Muscle layer of colon (tissue), 2 donors: ENCODE results near the gene XXYLT1.
A peak's percentile ranks its signal among the peaks of the same experiment; 100 is the strongest.

Experiments used
- H3K27ac ChIP-seq: one replicate; pipeline ENCODE4 v1.7.0; 2013; ENCODE audit warnings: low read depth, mild to moderate bottlenecking, low read length, moderate library complexity
- H3K27me3 ChIP-seq, 2 donors: one replicate each; pipeline ENCODE4 v1.7.0; 2013; ENCODE audit warnings: low read length in 2 of 2, mild to moderate bottlenecking in 2 of 2; ENCODE audit not compliant: insufficient read depth in 2 of 2, control insufficient read depth in 1 of 2
- H3K36me3 ChIP-seq: one replicate; pipeline ENCODE4 v1.7.0; 2013; ENCODE audit warnings: mild to moderate bottlenecking, low read length; ENCODE audit not compliant: insufficient read depth
- H3K4me1 ChIP-seq: one replicate; pipeline ENCODE4 v1.7.0; 2013; ENCODE audit warnings: mild to moderate bottlenecking, low read length; ENCODE audit not compliant: insufficient read depth
- H3K4me3 ChIP-seq, 2 donors: one replicate each; pipeline ENCODE4 v1.7.0; 2013; ENCODE audit warnings: low read length in 2 of 2, low read depth in 1 of 2, mild to moderate bottlenecking in 1 of 2, moderate library complexity in 1 of 2
- H3K9ac ChIP-seq: one replicate; pipeline ENCODE4 v1.7.0; 2013; ENCODE audit warnings: low read length
- H3K9me3 ChIP-seq: one replicate; pipeline ENCODE4 v1.7.0; 2013; ENCODE audit warnings: mild to moderate bottlenecking, low read length
- donor health status: abdominal sarcoma.
- donor health status: Adenocarcinoma of cecum.

Gene XXYLT1

GRCh38 chr3:195165790-195166189, 105.2 kb downstream of the XXYLT1 start:
- H3K27ac ChIP-seq = no peak overlapping the region
- no peaks in the 10 kb centered on the region for H3K27me3 ChIP-seq
- no peaks in the 10 kb centered on the region for H3K9me3 ChIP-seq
- H3K4me3 ChIP-seq = no peak overlapping the region
- H3K4me1 ChIP-seq = peaks cover 14% of the 10 kb centered on the region
- H3K9ac ChIP-seq = no peak overlapping the region
- no peaks in the 10 kb centered on the region for H3K36me3 ChIP-seq

GRCh38 chr3:195165265-195165609, 105.7 kb downstream of the XXYLT1 start:
- Histone ChIP-seq H3K27me3 (no peaks in the 10 kb centered on the region), H3K36me3 (no peaks in the 10 kb centered on the region), H3K9ac (no peak overlapping the region), H3K4me3 (no peak overlapping the region), H3K27ac (no peak overlapping the region), H3K4me1 (peaks cover 14% of the 10 kb centered on the region), H3K9me3 (no peaks in the 10 kb centered on the region)

GRCh38 chr3:195164573-195165264, 106.2 kb downstream of the XXYLT1 start:
- Histone ChIP-seq H3K36me3 (no peaks in the 10 kb centered on the region), H3K4me1 (peaks cover 17% of the 10 kb centered on the region), H3K4me3 (no peak overlapping the region), H3K27me3 (no peaks in the 10 kb centered on the region), H3K27ac (no peak overlapping the region), H3K9me3 (no peaks in the 10 kb centered on the region), H3K9ac (no peak overlapping the region)

GRCh38 chr3:195163719-195164572, 107.0 kb downstream of the XXYLT1 start:
- Histone ChIP-seq H3K4me1 (peaks cover 23% of the 10 kb centered on the region), H3K9me3 (no peaks in the 10 kb centered on the region), H3K27ac (no peak overlapping the region), H3K27me3 (no peaks in the 10 kb centered on the region), H3K36me3 (no peaks in the 10 kb centered on the region), H3K4me3 (no peak overlapping the region), H3K9ac (no peak overlapping the region)

GRCh38 chr3:195162816-195163215, 108.1 kb downstream of the XXYLT1 start:
- Histone ChIP-seq H3K27me3 (no peaks in the 10 kb centered on the region), H3K4me1 (peaks cover 29% of the 10 kb centered on the region), H3K4me3 (no peak overlapping the region), H3K9ac (no peak overlapping the region), H3K27ac (no peak overlapping the region), H3K36me3 (no peaks in the 10 kb centered on the region), H3K9me3 (no peaks in the 10 kb centered on the region)

- no peaks in the 10 kb centered on the region for H3K27me3 ChIP-seq
- H3K27ac ChIP-seq = peak overlapping the region; percentile 10
- H3K4me1 ChIP-seq = peaks cover 29% of the 10 kb centered on the region
- H3K9me3 ChIP-seq = no peaks in the 10 kb centered on the region
- no peak overlapping the region for H3K4me3 ChIP-seq
- no peak overlapping the region for H3K9ac ChIP-seq
- no peaks in the 10 kb centered on the region for H3K36me3 ChIP-seq
Observed at GRCh38 chr3:195162033-195162669, 108.8 kb downstream of the XXYLT1 start.

- Histone ChIP-seq H3K4me3 (no peak overlapping the region), H3K4me1 (peaks cover 35% of the 10 kb centered on the region), H3K9me3 (no peaks in the 10 kb centered on the region), H3K9ac (no peak overlapping the region), H3K27me3 (no peaks in the 10 kb centered on the region), H3K27ac (peak overlapping the region; percentile 56), H3K36me3 (no peaks in the 10 kb centered on the region)
Observed at GRCh38 chr3:195160908-195161434, 110.0 kb downstream of the XXYLT1 start.

GRCh38 chr3:195160257-195160898, 110.6 kb downstream of the XXYLT1 start:
- Histone ChIP-seq H3K27ac (peak overlapping the region; percentile 56), H3K9me3 (no peaks in the 10 kb centered on the region), H3K4me3 (no peak overlapping the region), H3K36me3 (no peaks in the 10 kb centered on the region), H3K9ac (no peak overlapping the region), H3K4me1 (peaks cover 41% of the 10 kb centered on the region), H3K27me3 (no peaks in the 10 kb centered on the region)

- no peaks in the 10 kb centered on the region for H3K27me3 ChIP-seq
- peak overlapping the region; percentile 35 for H3K27ac ChIP-seq
- peaks cover 47% of the 10 kb centered on the region for H3K4me1 ChIP-seq
Observed at GRCh38 chr3:195159814-195160165, 111.2 kb downstream of the XXYLT1 start.

GRCh38 chr3:195159117-195159813, 111.7 kb downstream of the XXYLT1 start:
- Histone ChIP-seq H3K27me3 (no peaks in the 10 kb centered on the region), H3K27ac (peak overlapping the region; percentile 35), H3K9me3 (no peaks in the 10 kb centered on the region), H3K4me3 (no peak overlapping the region), H3K4me1 (peaks cover 52% of the 10 kb centered on the region), H3K36me3 (no peaks in the 10 kb centered on the region), H3K9ac (no peak overlapping the region)

More at GRCh38 chr3:195159814-195160165, 111.2 kb downstream of the XXYLT1 start:
- Histone ChIP-seq H3K36me3 (no peaks in the 10 kb centered on the region), H3K4me3 (no peak overlapping the region), H3K9me3 (no peaks in the 10 kb centered on the region), H3K9ac (no peak overlapping the region)
